Right renal cortex interstitium (tissue), 3 donors: ENCODE measurements around the gene SOX2. TPM values are rescaled to one million over a fixed set of nuclear protein-coding genes. Genes with fewer than 3 reads are reported as not detected.

Experiments used
- DNase-seq, 3 donors: peaks; one replicate each; pipeline ENCODE4 v3.0.0-alpha.2; 2013; ENCODE audit warnings: low read depth in 3 of 3, low spot score in 2 of 3
- polyA plus RNA-seq, 3 donors: library from polyadenylated mRNA; unstranded; fragments of 120-200 nt; gene quantifications; one replicate each; pipeline ENCODE4 v1.2.1, GENCODE V29; 2013; ENCODE audit not compliant: insufficient read length in 3 of 3

Gene SOX2
- under 1 TPM; 0.22 to 0.50 (median 0.30) TPM for polyA plus RNA-seq

DNA sequence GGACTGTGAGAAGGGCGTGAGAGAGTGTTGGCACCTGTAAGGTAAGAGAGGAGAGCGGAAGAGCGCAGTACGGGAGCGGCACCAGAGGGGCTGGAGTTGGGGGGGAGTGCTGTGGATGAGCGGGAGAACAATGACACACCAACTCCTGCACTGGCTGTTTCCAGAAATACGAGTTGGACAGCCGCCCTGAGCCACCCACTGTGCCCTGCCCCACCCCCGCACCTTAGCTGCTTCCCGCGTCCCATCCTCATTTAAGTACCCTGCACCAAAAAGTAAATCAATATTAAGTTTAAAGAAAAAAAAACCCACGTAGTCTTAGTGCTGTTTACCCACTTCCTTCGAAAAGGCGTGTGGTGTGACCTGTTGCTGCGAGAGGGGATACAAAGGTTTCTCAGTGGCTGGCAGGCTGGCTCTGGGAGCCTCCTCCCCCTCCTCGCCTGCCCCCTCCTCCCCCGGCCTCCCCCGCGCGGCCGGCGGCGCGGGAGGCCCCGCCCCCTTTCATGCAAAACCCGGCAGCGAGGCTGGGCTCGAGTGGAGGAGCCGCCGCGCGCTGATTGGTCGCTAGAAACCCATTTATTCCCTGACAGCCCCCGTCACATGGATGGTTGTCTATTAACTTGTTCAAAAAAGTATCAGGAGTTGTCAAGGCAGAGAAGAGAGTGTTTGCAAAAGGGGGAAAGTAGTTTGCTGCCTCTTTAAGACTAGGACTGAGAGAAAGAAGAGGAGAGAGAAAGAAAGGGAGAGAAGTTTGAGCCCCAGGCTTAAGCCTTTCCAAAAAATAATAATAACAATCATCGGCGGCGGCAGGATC, at the start of gene SOX2:
SOX2 (plus strand) TSS at position 601 of the 811 bp plus-strand sequence. CDS start 436 bp downstream, outside the sequence.
- DNase-seq = peak in 1 of 3 donors; percentile 64

DNA sequence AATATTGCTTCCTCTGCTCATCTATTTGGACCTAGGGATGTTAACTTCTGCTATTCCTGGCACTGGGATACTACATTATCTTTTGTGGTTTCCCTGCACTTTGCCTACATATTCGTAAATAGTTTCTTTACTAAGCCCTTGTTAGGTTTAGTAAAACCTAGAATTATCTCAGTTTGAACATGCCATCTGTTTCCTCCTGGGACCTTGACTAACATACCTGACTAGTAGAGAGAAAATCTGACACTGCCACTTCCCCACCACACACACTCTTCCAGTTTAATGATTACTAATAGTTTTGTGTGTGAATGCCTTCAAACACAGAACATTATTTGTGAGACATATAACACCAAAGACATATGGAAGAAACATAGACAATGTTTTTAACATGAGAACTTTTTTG, 28.2 kb upstream of the SOX2 start:
- no peak for DNase-seq

DNA sequence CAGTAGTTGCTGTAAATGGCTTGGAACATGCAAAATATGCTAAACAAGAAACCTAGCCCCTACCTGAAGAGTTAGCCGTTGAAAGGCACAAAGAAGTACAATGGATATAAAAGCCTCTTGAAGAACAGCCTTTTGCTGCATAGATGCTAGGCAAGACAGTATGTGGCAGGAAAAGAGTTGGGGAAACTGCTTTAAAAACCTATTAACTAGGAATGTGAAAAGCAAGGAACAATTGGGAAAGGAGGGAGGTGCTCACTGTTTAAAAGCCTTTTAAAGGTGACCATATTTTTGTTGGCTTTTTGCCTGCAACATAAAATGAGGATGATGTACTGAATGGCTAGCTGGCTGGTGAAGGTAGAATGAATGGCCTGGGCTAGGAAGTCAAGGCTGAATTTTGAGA, 24.5 kb upstream of the SOX2 start:
- DNase-seq = no peak

DNA sequence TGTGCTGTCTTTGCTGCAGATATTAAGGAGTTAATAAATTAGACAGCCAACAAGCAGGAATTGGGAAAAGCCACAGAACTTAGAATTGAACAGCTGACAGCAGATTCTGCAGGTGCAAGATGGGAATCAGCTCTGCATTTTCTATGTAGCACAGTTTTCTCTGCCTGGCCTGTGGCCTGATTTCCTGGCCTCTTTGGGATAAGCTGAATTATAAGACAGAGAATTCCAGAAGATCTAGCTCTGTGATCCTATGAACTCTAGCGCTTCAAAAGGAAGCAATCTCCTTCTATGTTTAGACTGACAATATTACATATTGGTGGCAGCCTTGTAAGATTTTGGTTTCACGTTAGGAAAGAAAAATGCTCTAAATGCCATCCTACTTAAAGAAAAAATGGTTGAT, 24.0 kb upstream of the SOX2 start:
- no peak for DNase-seq

DNA sequence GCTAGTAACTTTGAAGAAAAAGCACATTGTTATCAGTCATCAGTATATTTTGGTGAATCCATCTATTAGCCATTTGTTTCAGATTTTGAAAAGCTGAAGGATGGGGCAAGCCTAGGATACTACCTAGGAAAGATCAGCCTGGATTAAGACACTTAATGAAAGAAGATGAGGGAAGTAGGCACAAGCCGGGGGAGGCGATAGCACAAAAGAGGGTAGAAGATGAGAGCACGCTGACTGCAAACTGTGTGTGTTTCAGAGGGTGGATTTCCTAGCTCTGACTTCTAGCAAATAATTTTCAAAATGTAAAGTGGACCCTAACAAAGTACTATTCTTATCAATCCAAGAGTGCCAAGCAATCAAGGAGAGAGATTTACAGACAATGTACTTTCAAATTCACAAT, 22.2 kb upstream of the SOX2 start:
- no peak for DNase-seq

DNA sequence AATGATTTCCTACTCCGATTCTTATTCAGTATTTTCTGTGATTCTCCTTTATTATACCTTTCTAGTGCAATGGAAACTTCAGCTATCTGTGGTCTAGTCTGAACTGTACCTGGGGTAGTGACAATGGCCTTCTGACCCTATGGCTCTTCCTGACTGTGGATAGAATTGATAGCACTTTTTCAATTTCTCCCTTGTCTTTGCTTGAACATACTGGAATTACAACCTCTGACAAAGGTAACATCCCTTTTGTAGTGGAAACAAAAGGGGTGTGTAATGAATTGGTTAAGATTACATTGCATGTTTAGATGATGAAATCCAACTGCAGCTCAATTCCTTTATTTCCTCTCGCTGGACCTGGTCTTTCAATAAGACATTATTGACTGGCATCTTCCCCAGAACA, 21.0 kb upstream of the SOX2 start:
- no peak for DNase-seq

DNA sequence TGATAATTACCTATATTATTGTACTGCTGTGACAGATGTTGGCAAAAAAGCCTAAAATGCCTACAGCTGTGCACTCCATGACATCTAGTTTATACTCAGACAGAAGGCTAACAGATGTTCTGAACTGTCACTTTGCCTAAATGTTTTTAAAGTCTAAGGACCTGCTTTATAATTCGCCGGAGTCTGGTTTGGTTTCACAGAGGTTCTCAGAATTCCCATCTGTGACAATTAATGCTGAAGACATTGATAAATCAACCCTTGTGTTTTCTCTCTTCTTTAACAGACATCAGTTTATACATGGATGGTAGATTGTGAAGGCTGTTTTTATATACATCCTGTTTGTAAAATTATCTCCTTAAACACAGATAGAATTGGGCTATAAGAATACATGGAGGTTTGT, 19.8 kb upstream of the SOX2 start:
- no peak for DNase-seq

DNA sequence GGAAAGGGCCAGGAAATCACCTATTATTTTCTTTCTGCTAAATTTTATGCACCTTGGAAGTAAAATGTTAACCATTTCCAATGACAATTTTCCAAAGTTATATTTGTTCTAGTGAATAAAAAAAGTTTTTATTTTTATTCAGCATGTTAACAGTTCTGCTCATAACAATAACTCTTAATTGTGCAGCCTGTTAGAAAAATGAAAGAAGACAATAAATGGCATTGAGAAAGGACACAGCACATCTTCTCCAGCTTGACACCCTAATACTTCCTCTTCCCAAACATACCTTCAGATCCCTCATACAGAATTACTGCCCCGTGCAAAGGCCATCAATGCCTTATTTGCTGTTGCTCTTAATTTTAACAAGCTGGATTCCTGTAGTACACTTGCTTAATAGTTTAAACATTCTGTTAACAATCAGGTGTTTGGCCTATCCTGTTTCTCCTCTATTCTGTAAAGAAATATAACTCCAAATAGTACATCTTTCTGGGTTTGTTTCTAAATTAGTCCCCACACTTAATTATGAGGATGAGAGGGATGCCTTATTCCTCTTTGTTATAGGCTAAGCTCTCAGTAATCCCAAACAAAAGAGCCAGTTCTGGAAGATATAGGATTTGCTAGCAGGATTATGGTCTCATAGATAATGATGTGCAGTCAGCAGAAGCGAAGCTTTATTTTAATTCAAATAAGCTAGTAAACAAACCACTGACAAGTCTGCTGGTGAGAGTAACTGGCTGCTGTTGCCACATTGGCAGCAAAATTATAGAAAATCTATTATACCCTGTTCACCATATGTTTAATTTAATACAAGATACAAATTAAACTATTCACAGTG, 19.2 kb upstream of the SOX2 start:
- DNase-seq = no peak

DNA sequence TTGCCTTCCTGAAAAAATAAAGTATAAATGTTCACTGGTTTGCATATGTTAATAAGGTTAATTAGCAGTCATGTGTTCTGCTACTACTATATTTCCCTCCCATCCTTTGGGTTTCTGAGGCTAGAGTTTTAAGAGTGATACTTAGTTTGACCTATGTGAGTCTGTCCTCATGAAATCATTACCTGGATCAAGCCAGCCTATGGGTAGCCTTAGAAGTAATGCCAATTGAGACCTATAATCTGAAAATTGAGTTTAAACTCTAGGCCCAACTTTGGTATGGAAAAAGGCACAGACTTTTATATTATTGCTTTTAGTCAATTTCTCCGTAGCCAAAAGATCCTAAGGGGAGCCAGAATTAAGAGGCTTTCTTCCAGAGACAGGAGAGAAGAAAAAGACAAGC, 18.4 kb upstream of the SOX2 start:
- DNase-seq = no peak

DNA sequence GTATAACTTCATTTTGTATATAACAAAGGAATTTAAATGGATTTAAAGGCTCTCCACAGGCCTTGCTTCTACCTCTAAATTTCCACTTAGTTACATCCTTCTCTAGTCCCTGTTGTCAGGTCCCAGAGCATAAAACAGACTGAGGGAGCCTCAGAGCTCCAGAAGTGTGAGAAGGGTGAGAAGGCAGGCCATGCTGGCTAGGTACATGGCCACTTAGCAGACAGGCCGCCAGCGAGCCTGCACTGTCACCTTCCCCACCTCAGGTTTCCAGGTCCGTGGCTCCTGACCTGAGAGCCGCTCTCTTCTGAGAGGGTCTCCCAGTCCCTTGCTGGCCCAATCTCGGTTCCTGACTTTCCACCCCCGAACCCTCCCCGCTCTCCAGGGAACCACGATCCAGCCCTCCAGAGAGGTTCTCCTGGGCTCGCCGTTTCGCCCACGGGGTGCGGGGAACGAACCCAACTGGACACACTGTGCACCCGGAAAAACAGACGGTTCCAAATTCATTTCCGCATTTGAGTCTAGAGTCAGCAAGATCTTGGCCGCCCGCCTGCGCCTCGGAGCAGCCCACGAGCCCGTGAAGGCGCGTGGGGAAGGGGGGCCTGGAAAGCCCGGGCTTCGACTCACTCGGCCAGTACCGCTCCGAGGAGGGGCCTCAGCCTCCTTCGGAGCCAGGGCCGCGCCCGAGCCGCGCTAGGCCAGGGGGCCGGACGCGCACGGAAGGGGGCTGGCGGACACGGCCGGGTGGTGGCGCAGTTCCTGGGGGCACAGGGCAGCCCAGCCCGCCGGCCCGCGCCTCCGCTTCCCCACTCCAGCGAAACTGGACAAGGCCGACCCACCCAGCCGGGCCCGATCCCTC, 16.7 kb upstream of the SOX2 start:
- DNase-seq = no peak

DNA sequence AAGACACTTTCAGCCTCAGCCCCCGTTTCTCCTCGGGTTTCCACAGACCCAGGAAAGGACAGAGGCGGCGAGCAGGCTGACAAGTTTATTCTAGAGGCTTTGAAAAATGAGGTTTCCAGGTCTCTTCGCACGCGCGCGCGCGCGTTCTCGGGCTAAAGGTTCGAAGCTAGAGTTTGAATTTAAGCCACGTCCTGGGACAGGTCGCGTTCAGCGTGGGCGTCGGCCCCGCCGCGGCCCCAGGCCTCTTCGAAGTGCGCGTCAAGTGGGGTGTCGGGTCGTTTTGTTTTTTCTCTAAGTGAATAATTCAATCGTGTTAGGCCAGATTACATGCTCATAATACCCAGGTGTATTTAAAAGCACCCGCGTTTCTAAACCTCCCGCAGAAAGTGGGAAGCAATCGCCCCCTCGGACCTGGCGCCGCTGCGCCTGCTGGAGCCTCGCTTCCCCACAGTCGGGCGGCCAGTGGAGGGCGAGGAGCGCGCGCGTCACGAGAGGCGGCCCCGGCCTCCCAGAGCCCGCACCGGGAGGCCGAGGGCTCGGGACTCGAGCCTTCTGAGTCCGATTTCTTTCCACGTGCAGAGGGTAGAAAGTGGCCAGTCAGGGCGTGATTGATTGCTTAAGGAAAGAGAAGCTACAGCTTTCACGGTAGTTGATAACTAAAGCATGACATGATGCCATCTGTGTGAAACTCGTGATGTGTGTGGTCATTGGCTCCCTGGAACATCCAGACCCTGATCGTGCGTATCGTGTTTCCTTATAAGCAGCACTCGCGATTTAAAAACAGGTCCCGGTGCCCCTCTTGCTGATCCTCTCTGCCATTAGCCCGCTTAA, 15.8 kb upstream of the SOX2 start:
- no peak for DNase-seq

DNA sequence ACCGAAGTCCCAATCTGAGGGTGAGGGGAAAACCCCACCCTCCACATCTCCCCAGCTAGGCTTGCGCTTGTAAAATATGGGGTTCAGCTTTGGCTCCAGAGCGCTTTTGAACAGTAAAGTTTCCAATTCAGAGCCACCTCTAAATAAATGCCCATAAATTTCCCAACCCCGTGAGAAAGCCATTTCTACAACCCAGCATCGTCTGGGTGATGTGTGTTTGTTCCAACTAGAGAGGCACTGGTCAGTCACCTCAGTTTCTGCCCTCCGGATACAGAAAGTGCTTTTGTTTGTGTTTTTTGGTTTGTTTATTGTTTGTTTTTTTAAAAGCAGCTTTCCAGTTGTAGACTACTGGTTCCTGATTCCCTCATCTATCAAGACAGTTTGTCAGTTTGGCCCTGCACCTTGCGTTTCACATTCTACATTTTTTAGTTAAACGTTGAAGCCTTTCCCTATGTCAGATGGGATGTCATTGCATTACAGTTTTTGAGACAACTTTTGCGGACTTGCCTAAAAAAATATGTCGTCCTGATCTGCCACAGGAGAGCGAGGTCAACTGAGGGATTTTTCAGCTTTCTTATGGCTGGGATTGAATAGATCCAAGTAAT, 15.0 kb upstream of the SOX2 start:
- no peak for DNase-seq

DNA sequence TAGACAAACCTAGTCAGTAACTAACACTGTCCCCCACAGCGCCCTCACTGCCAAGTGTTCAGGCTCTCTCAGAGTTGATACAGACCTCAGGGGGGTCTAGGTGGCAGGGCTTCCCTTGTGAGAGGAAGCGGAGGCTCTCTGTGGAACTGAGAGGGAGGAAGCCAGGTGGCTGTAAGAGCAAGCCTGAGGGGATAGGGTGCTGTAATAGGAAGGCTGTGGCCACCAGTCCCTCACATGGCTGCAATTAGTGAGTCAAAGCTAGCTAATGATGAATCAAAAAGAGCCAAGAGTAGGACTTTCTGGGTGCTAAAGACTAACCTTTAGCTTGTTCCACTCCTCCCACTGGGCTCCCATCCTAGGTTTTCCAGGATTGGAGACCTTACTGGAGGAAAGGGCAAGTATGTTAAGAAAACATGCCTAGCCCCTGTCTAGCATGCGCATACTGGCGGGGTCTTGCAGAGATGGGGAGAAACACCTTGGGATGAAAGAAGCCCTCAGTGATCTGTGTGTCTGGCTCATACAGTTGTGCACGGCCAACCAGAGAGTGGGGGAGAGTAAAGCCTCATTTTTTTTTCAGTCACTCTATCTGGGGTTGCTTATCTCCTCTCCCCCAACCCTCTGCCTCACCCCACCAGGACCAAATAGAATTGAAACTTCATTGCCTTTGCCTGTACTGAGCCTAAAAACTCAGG, 13.3 kb upstream of the SOX2 start:
- no peak for DNase-seq

DNA sequence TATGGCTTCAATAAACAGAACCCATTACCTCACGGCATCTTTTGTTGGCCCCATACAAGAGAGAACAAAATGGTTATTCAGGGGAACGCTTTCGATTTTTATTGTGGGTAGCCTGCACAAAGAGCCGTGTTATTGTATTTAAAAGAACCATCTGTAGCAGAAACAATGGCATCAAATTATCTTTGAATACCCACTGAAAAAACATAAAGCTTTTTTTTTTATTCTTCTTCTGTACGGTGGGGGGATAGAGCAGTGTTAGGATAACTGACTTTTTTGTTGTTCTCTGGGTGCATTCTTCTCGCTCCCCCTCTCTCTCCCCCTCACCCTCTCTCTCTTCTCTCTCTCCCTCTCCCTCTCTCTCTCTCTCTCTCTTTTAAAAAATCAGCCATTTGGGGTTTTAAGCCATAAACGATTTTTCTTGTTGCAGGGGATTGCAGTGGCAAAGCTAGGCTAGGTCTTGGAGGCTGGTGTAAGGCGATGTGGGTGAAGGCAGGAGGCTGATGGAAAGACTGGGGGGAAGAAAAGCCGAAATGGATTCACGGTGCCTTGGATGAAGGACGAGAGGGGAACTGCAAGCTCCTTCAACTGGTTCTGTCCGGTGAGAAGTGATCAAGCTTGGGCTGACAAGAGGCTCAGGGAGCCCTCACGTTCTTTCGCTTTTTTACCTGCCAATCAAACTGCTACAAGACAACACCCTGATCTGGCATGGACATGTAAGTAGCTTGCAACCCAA, 12.4 kb upstream of the SOX2 start:
- DNase-seq = no peak

DNA sequence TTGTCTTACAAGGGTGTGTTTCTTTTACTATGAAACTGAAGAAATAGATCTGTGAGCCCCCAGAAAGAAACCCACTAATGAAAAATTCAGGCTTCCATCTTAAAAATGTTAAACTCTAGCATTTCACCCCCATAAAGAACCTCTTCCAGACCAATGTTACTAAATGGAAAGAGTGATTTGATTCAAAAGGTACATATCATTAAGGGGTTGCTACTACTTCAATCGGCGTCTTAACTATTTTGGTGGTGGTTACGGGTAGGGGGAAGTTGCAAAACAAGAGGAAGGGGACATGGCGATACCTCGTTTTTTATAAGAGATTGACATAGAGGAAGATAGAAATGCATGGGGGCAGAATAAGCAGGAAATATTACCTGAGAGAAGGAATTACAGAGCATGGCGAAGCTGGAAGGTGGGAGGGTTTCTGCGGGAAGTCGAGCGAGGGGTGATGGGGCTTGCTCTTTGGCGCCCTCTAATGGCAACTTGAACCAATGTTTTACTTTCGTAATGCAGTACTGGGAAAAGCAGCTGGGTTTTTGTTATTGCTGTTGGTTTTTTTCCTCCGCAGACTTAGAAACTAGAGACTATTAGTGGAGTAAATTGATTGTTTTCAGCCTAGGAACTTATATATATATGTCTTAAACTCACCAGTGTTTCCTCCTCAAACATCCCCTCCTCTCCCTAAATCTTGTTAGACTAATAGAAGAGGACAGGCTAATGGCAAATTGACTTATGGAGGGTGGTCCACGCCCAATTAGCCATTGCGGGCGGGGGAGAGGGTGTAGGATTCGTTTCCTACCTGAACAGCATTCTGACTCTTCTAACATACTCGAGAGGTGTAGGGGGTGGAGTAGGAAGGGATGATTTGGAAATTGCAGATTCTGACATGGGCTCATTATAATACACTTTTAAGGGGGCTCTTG, 11.3 kb upstream of the SOX2 start:
- peak in 2 of 3 donors; percentile 75 to 84 for DNase-seq

DNA sequence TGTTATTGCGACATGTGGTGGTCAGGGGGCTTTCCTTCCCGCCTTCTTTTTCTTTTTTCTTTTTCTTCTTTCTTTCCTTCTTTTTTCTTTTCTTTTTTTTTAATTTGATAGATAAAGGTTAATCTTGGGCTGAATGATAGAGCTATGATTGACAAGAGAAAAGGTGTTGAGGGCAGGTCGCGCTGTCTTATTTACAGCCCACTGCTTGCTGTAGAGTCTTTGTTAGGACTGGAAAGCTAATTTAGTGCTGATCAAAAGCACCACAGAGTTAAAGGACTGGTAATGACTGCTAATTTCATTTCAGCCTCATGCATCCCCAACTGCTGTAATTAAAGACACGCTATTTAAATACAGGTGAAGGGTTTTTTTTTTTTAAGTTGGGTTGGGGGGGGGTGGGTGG, 10.6 kb upstream of the SOX2 start:
- no peak for DNase-seq
